ENCODE results near the gene ESR1.
A peak's percentile ranks its signal among the peaks of the same experiment; 100 is the strongest.
"Not testable (repeated sequence)": the region's sequence is repeated elsewhere in the genome, so short reads cannot be mapped to it uniquely, and the experiment has no call there.

Gene ESR1

GRCh38 chr6:152100183-152100618 is 292.7 kb downstream of the ESR1 start:
- DNase-seq: peak; percentile 81

GRCh38 chr6:152107973-152108372 is 300.5 kb downstream of the ESR1 start:
- no peak for DNase-seq

GRCh38 chr6:152110886-152111820 is 303.7 kb downstream of the ESR1 start:
- no peak for DNase-seq

GRCh38 chr6:152112491-152113261 is 305.2 kb downstream of the ESR1 start:
- DNase-seq: no peak

GRCh38 chr6:152117156-152118133 is 310.0 kb downstream of the ESR1 start:
- DNase-seq: no peak

- DNase-seq: no peak
Observed at GRCh38 chr6:152118224-152118623, 310.7 kb downstream of the ESR1 start.

- DNase-seq: no peak
Observed at GRCh38 chr6:152118678-152119077, 311.2 kb downstream of the ESR1 start.

GRCh38 chr6:152119831-152120230 is 312.3 kb downstream of the ESR1 start:
- no peak for DNase-seq

GRCh38 chr6:152121910-152122309 is 314.4 kb downstream of the ESR1 start:
- no peak for DNase-seq

GRCh38 chr6:152122434-152122833 is 315.0 kb downstream of the ESR1 start:
- DNase-seq: no peak

GRCh38 chr6:152123076-152123475 is 315.6 kb downstream of the ESR1 start:
- DNase-seq: no peak

GRCh38 chr6:152124429-152125074 is 317.1 kb downstream of the ESR1 start:
- peak; percentile 25 for DNase-seq

GRCh38 chr6:152127432-152128165 is 320.1 kb downstream of the ESR1 start:
- no peak for DNase-seq

- DNase-seq: no peak
Observed at GRCh38 chr6:152129691-152130151, 322.2 kb downstream of the ESR1 start.

GRCh38 chr6:152130441-152130840 is 323.0 kb downstream of the ESR1 start:
- DNase-seq: no peak

- no peak for DNase-seq
Observed at GRCh38 chr6:152135755-152136448, 328.4 kb downstream of the ESR1 start.

GRCh38 chr6:152136449-152136825 is 329.0 kb downstream of the ESR1 start:
- no peak for DNase-seq

GRCh38 chr6:152138344-152138743 is 330.9 kb downstream of the ESR1 start:
- not testable (repeated sequence) for DNase-seq

GRCh38 chr6:152142105-152142504 is 334.6 kb downstream of the ESR1 start:
- no peak for DNase-seq

GRCh38 chr6:152143359-152143758 is 335.9 kb downstream of the ESR1 start:
- DNase-seq: no peak

GRCh38 chr6:152146385-152146784 is 338.9 kb downstream of the ESR1 start:
- no peak for DNase-seq

Measured in MV-4-11 (cell line).